Measurements from ENCODE around the gene KIF13A. TPM values are rescaled to one million over a fixed set of nuclear protein-coding genes. Genes with fewer than 3 reads are reported as not detected.
"Not testable (repeated sequence)": the region's sequence is repeated elsewhere in the genome, so short reads cannot be mapped to it uniquely, and the experiment has no call there.

KIF13A gene
- total and polyA plus RNA-seq, 4 donors: 4.3 to 28.1 (median 10.6) TPM

GRCh38 chr6:18019539-18020534, 32.4 kb upstream of the KIF13A start:
- 67% methylated on average over 75 of the region's 75 CpGs for WGBS
- no peak overlapping the region for H3K9ac ChIP-seq (ENCODE audit: low read depth in 1 of 2, low read length in 2 of 2)
- no peaks in the 10 kb centered on the region for H3K27me3 ChIP-seq (ENCODE audit: control insufficient read depth in 4 of 4, insufficient read depth in 4 of 4, low read length in 3 of 4)
- peaks cover 0 to 1% (median 0%) of the 10 kb centered on the region in 4 donors for H3K4me1 ChIP-seq (ENCODE audit: control insufficient read depth in 4 of 4, insufficient read depth in 4 of 4, low read length in 3 of 4)
- H3K4me3 ChIP-seq (ENCODE audit: low read depth in 1 of 3, low read length in 3 of 3): peak overlapping the region in 1 of 3 donors; percentile 13
- H3K36me3 ChIP-seq (ENCODE audit: control insufficient read depth in 4 of 4, insufficient read depth in 3 of 4, low read depth in 1 of 4, low read length in 3 of 4): no peaks in the 10 kb centered on the region
- TF ChIP-seq SP1 (IDR thresholded peaks at IDR 0.05) (no peak), RAD21 (IDR thresholded peaks at IDR 0.05) (peak in 1 of 2 donors; percentile 10)
- H3K9me3 ChIP-seq (ENCODE audit: control insufficient read depth in 4 of 4, low read length in 3 of 4): no peaks in the 10 kb centered on the region
- H3K27ac ChIP-seq (ENCODE audit: low read depth in 1 of 2, low read length in 2 of 2): no peak overlapping the region
- no peak for DNase-seq (ENCODE audit: low spot score)

- not testable (repeated sequence) for H3K9ac ChIP-seq (ENCODE audit: low read depth in 1 of 2, low read length in 2 of 2); H3K4me3 ChIP-seq (ENCODE audit: low read depth in 1 of 3, low read length in 3 of 3); H3K27me3 ChIP-seq (ENCODE audit: control insufficient read depth in 4 of 4, insufficient read depth in 4 of 4, low read length in 3 of 4); DNase-seq (ENCODE audit: low spot score); H3K27ac ChIP-seq (ENCODE audit: low read depth in 1 of 2, low read length in 2 of 2); H3K9me3 ChIP-seq (ENCODE audit: control insufficient read depth in 4 of 4, low read length in 3 of 4); H3K4me1 ChIP-seq (ENCODE audit: control insufficient read depth in 4 of 4, insufficient read depth in 4 of 4, low read length in 3 of 4); H3K36me3 ChIP-seq (ENCODE audit: control insufficient read depth in 4 of 4, insufficient read depth in 3 of 4, low read depth in 1 of 4, low read length in 3 of 4)
- WGBS: 69% methylated on average over 4 of the region's 4 CpGs
- peak; percentile 29 for TF ChIP-seq SP1 (IDR thresholded peaks at IDR 0.05)
Observed at GRCh38 chr6:18019133-18019532, 31.7 kb upstream of the KIF13A start.

DNA sequence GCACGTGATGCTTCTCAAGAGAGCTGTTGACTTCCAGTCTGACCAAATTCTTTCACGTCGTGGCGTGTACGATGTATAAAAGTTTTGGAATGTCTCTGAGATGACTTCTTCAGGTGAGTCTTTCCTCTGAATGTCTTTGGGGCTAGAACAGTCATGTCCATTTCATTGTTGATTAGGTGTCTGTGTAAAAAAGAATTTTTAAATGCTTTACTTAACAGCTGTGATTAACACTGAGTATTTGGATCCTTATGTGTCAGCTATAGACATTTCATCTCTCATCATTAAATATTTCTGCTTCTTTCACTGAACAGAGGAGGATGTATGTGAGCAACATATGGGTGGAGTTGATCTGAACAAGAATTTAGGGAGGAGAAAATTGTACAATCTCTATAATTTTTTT, 29.3 kb upstream of the KIF13A start:
- no peak for TF ChIP-seq NR2F2 (IDR thresholded peaks at IDR 0.05)
- TF ChIP-seq YY1 (IDR thresholded peaks at IDR 0.05): no peak
- no peak for TF ChIP-seq MAX (IDR thresholded peaks at IDR 0.05)
- 84% methylated on average over 5 of the region's 5 CpGs for WGBS
- H3K4me3 ChIP-seq (ENCODE audit: low read depth in 1 of 3, low read length in 3 of 3): no peak overlapping the region
- DNase-seq (ENCODE audit: low spot score): no peak
- no peaks in the 10 kb centered on the region for H3K27me3 ChIP-seq (ENCODE audit: control insufficient read depth in 4 of 4, insufficient read depth in 4 of 4, low read length in 3 of 4)
- H3K4me1 ChIP-seq (ENCODE audit: control insufficient read depth in 4 of 4, insufficient read depth in 4 of 4, low read length in 3 of 4): peaks cover 0 to 1% (median 0%) of the 10 kb centered on the region in 4 donors
- no peaks in the 10 kb centered on the region for H3K9me3 ChIP-seq (ENCODE audit: control insufficient read depth in 4 of 4, low read length in 3 of 4)
- no peak overlapping the region for H3K9ac ChIP-seq (ENCODE audit: low read depth in 1 of 2, low read length in 2 of 2)
- no peak overlapping the region for H3K27ac ChIP-seq (ENCODE audit: low read depth in 1 of 2, low read length in 2 of 2)
- H3K36me3 ChIP-seq (ENCODE audit: control insufficient read depth in 4 of 4, insufficient read depth in 3 of 4, low read depth in 1 of 4, low read length in 3 of 4): no peaks in the 10 kb centered on the region

DNA sequence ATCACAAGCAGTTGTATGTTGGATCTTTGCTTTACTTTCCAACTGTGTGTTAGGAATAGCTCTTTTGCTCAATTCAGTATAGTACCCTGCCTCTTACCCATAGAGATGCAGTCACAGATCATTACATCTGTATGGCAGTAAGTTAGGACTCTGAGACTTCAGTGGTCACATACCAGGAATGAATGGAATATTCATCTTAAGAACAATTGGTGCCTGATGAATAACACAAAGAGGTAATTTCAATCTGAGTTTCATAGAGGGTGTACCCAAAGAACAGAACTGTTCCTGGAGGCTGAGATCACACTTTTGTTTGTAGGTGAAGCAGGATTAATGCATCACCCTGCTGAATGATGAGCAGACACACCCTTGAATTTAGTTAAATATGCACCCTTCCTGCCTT, 28.7 kb upstream of the KIF13A start:
- Histone ChIP-seq H3K27ac (ENCODE audit: low read depth in 1 of 2, low read length in 2 of 2) (no peak overlapping the region), H3K4me1 (ENCODE audit: control insufficient read depth in 4 of 4, insufficient read depth in 4 of 4, low read length in 3 of 4) (peaks cover 0 to 1% (median 0%) of the 10 kb centered on the region in 4 donors), H3K27me3 (ENCODE audit: control insufficient read depth in 4 of 4, insufficient read depth in 4 of 4, low read length in 3 of 4) (no peaks in the 10 kb centered on the region), H3K36me3 (ENCODE audit: control insufficient read depth in 4 of 4, insufficient read depth in 3 of 4, low read depth in 1 of 4, low read length in 3 of 4) (no peaks in the 10 kb centered on the region), H3K4me3 (ENCODE audit: low read depth in 1 of 3, low read length in 3 of 3) (no peak overlapping the region), H3K9me3 (ENCODE audit: control insufficient read depth in 4 of 4, low read length in 3 of 4) (no peaks in the 10 kb centered on the region), H3K9ac (ENCODE audit: low read depth in 1 of 2, low read length in 2 of 2) (no peak overlapping the region)
- no peak for DNase-seq (ENCODE audit: low spot score)
- TF ChIP-seq JUND (IDR thresholded peaks at IDR 0.05): no peak
- no peak for TF ChIP-seq GABPA (IDR thresholded peaks at IDR 0.05 in 1 of 2, conservative IDR thresholded peaks at IDR 0.05 in 1 of 2)
- TF ChIP-seq YY1 (IDR thresholded peaks at IDR 0.05): no peak
- no peak for TF ChIP-seq EGR1 (IDR thresholded peaks at IDR 0.05; ENCODE audit: low read depth in 2 of 2)
- TF ChIP-seq CTCF (IDR thresholded peaks at IDR 0.05; ENCODE audit: low read depth, low read length, missing input control): no peak
- TF ChIP-seq RAD21 (IDR thresholded peaks at IDR 0.05): no peak
- no peak for TF ChIP-seq MAX (IDR thresholded peaks at IDR 0.05)
- no peak for TF ChIP-seq TAF1 (conservative IDR thresholded peaks at IDR 0.05)
- TF ChIP-seq, protein P1, sequence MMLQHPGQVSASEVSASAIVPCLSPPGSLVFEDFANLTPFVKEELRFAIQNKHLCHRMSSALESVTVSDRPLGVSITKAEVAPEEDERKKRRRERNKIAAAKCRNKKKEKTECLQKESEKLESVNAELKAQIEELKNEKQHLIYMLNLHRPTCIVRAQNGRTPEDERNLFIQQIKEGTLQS (IDR thresholded peaks at IDR 0.05): no peak
- TF ChIP-seq FOXA2 (IDR thresholded peaks at IDR 0.05): no peak
- no peak for TF ChIP-seq HNF4A (conservative IDR thresholded peaks at IDR 0.05)
- no peak for TF ChIP-seq NR2F2 (IDR thresholded peaks at IDR 0.05)
- no peak for TF ChIP-seq FOXA1 (IDR thresholded peaks at IDR 0.05)
- TF ChIP-seq HNF4G (IDR thresholded peaks at IDR 0.05): no peak
- TF ChIP-seq RXRA (IDR thresholded peaks at IDR 0.05): no peak
- TF ChIP-seq SP1 (IDR thresholded peaks at IDR 0.05): no peak
- TF ChIP-seq ZBTB33 (IDR thresholded peaks at IDR 0.05): no peak
